NT2/D1 (cell line): ENCODE data around the gene CDH13.

Experiments used
- DNase-seq: peaks from one replicate; pipeline ENCODE4 v3.0.0-alpha.2; 2011; ENCODE audit warnings: low read depth, low spot score
- H3K27me3 ChIP-seq: 2 replicates; pipeline ENCODE4 v1.6.0; 2011; ENCODE audit warnings: mild to moderate bottlenecking; ENCODE audit not compliant: insufficient read length, insufficient read depth
- H3K36me3 ChIP-seq: 2 replicates; pipeline ENCODE4 v1.6.1; 2011; ENCODE audit warnings: mild to moderate bottlenecking, low read length, mixed read lengths; ENCODE audit not compliant: insufficient read depth, insufficient read length
- H3K4me1 ChIP-seq: 2 replicates; pipeline ENCODE4 v1.5.1; 2011; ENCODE audit not compliant: insufficient read depth, insufficient read length
- H3K4me3 ChIP-seq: 2 replicates; pipeline ENCODE4 v1.5.1; 2011; ENCODE audit warnings: low read depth; ENCODE audit not compliant: insufficient read length
- H3K9ac ChIP-seq: 2 replicates; pipeline ENCODE4 v1.6.0; 2011; ENCODE audit warnings: low read depth; ENCODE audit not compliant: insufficient read length
- H3K9me3 ChIP-seq: 2 replicates; pipeline ENCODE4 v1.5.1; 2011; ENCODE audit warnings: mild to moderate bottlenecking, low read length; ENCODE audit not compliant: insufficient read depth
- SUZ12 ChIP-seq: IDR thresholded peaks from 2 replicates; pipeline ENCODE4 v1.6.1; 2011; ENCODE audit not compliant: insufficient read length, insufficient read depth; ENCODE audit errors: extremely low read depth
- YY1 ChIP-seq: IDR thresholded peaks from 2 replicates; pipeline ENCODE4 v1.6.1; 2011; ENCODE audit not compliant: insufficient read length, insufficient read depth
- ZNF274 ChIP-seq: IDR thresholded peaks from 2 replicates; pipeline ENCODE4 v1.6.1; 2011; ENCODE audit warnings: mild to moderate bottlenecking, low read depth, low read length

The CDH13 gene

GRCh38 chr16:83624429-83625120 is 997.8 kb downstream of the CDH13 start:
- H3K27me3 ChIP-seq: no peaks in the 10 kb centered on the region
- H3K4me1 ChIP-seq: peaks cover 9% of the 10 kb centered on the region
- H3K9ac ChIP-seq: no peak overlapping the region
- no peak for DNase-seq
- H3K4me3 ChIP-seq: no peak overlapping the region
- no peaks in the 10 kb centered on the region for H3K9me3 ChIP-seq
- no peaks in the 10 kb centered on the region for H3K36me3 ChIP-seq
- TF ChIP-seq SUZ12: no peak

- H3K36me3 ChIP-seq: no peaks in the 10 kb centered on the region
- TF ChIP-seq YY1: no peak
- H3K9me3 ChIP-seq: no peaks in the 10 kb centered on the region
- DNase-seq: no peak
- H3K9ac ChIP-seq: no peak overlapping the region
- H3K27me3 ChIP-seq: no peaks in the 10 kb centered on the region
- H3K4me1 ChIP-seq: peaks cover 9% of the 10 kb centered on the region
- H3K4me3 ChIP-seq: no peak overlapping the region
Observed at GRCh38 chr16:83626204-83626603, 999.4 kb downstream of the CDH13 start.

- Histone ChIP-seq H3K27me3 (no peaks in the 10 kb centered on the region), H3K9me3 (no peaks in the 10 kb centered on the region), H3K36me3 (no peaks in the 10 kb centered on the region), H3K9ac (no peak overlapping the region), H3K4me3 (no peak overlapping the region), H3K4me1 (peaks cover 9% of the 10 kb centered on the region)
- no peak for TF ChIP-seq SUZ12
- no peak for TF ChIP-seq ZNF274
- DNase-seq: no peak
Observed at GRCh38 chr16:83626676-83627075, 999.9 kb downstream of the CDH13 start.

GRCh38 chr16:83627996-83628395 is 1001.2 kb downstream of the CDH13 start:
- Histone ChIP-seq H3K9me3 (no peaks in the 10 kb centered on the region), H3K4me3 (no peak overlapping the region), H3K27me3 (no peaks in the 10 kb centered on the region), H3K4me1 (peaks cover 9% of the 10 kb centered on the region), H3K36me3 (no peaks in the 10 kb centered on the region), H3K9ac (no peak overlapping the region)
- no peak for DNase-seq
- no peak for TF ChIP-seq SUZ12
- no peak for TF ChIP-seq YY1
- no peak for TF ChIP-seq ZNF274

GRCh38 chr16:83629426-83629825 is 1002.7 kb downstream of the CDH13 start:
- Histone ChIP-seq H3K4me3 (no peak overlapping the region), H3K36me3 (no peaks in the 10 kb centered on the region), H3K4me1 (peaks cover 7% of the 10 kb centered on the region), H3K27me3 (no peaks in the 10 kb centered on the region), H3K9ac (no peak overlapping the region), H3K9me3 (no peaks in the 10 kb centered on the region)
- DNase-seq: no peak
- TF ChIP-seq ZNF274: no peak
- TF ChIP-seq YY1: no peak
- TF ChIP-seq SUZ12: no peak

- H3K9me3 ChIP-seq: no peaks in the 10 kb centered on the region
- H3K27me3 ChIP-seq: no peaks in the 10 kb centered on the region
- TF ChIP-seq SUZ12 (no peak), ZNF274 (no peak), YY1 (no peak)
- no peaks in the 10 kb centered on the region for H3K36me3 ChIP-seq
- H3K9ac ChIP-seq: no peak overlapping the region
- H3K4me3 ChIP-seq: no peak overlapping the region
- no peak for DNase-seq
- peaks cover 5% of the 10 kb centered on the region for H3K4me1 ChIP-seq
Observed at GRCh38 chr16:83629836-83630235, 1003.1 kb downstream of the CDH13 start.

GRCh38 chr16:83630979-83631378 is 1004.2 kb downstream of the CDH13 start:
- H3K9me3 ChIP-seq: peaks cover 3% of the 10 kb centered on the region
- TF ChIP-seq YY1: no peak
- H3K9ac ChIP-seq: no peak overlapping the region
- DNase-seq: no peak
- H3K36me3 ChIP-seq: no peaks in the 10 kb centered on the region
- H3K4me3 ChIP-seq: no peak overlapping the region
- no peaks in the 10 kb centered on the region for H3K4me1 ChIP-seq
- no peaks in the 10 kb centered on the region for H3K27me3 ChIP-seq

GRCh38 chr16:83633286-83633685 is 1006.5 kb downstream of the CDH13 start:
- Histone ChIP-seq H3K36me3 (no peaks in the 10 kb centered on the region), H3K27me3 (no peaks in the 10 kb centered on the region), H3K9ac (no peak overlapping the region), H3K4me1 (no peaks in the 10 kb centered on the region), H3K9me3 (peaks cover 12% of the 10 kb centered on the region), H3K4me3 (no peak overlapping the region)
- TF ChIP-seq YY1 (no peak), SUZ12 (no peak), ZNF274 (no peak)
- DNase-seq: no peak
